Renal cortical epithelial cell (primary cell): ENCODE results near the gene VAC14. TPM values are rescaled to one million over a fixed set of nuclear protein-coding genes. Genes with fewer than 3 reads are reported as not detected.

Experiments used
- DNase-seq: peaks from one replicate; pipeline ENCODE4 v3.0.0-alpha.2; 2011; ENCODE audit warnings: low read depth
- total RNA-seq: library from RNA; depleted of rRNA; stranded (reverse); fragments of >200 nt; gene quantifications from 2 replicates; pipeline ENCODE4 v1.2.3, GENCODE V29; 2014

The VAC14 gene
- total RNA-seq, 1 donor from 2014 or later: 30.3 TPM

DNA sequence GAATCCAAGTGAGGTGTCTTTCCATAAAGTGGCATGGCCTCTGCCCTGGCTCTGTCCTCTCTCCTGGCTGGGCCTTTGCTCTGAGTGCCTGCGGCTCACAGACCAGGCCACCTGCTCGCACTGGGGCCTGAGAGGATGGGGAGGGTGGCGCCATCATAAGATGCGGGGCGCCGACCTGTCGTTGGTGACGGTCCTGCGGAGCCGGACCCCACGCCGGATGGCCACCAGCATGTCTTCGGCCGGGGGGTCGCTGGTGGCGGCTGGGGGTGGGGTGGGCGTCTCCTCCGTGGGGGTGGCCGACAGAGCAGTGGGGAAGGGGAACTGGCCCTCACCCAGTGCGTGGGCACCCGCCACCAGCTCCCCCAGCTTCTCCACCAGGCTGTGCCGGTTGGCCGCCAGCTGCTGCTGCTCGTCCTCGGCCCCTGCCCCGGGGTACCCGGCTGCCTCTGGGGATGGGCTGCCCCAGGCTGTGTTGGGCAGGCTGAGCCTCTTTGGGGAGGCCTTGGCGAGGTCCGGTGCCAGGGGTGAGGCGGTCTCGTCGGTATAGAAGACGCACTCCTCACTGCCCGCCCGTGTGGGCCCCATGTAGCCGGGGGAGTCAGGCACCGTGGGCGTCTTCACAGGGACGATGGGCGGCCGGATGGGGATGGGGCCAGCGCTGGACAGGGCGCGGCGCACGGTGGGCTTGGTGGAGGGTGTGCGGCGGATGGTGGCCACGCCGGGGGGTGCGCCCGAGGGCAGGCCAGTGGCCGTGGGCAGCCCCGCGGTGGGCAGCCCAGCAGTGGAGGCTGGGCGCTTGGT lies 137.2 kb downstream of the VAC14 start:
- no peak for DNase-seq

GRCh38 chr16:70662991-70663523 lies 137.9 kb downstream of the VAC14 start:
- no peak for DNase-seq

DNA sequence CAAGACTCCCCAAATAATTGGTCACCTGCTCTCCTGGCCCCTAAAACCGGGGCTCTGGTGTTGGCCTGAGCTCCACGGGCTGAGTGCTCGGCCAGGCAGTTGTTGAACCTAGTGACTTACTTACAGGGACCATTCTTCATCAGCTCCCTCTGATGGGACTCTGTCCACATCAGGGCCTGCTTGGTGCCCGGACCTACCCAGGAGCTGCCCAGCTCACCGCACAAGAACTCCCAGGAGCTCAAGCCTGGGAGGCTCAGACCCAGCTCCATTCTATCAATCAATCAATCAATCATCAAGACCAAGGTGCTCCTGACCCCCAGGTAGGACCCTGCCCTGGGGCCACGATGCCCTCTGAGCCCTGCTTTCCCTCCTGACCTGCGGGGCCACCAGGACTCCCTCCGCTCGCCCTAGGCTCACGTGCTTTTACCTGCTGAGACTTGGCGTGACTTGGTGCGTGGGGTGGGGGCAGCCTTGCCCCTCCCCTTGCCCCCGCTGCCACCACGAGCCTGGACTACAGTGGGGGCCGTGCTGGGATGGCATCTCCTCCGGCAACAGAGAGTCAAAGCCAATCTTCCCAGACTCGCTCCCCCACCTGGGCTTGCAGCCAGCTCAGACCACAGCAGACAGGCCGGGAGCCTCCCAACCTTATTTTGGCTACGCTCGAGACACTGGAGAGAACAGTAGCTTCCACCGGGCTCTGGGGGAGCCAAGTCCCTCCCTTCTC lies 138.9 kb downstream of the VAC14 start:
- no peak for DNase-seq

- no peak for DNase-seq
Observed at GRCh38 chr16:70661534-70661917, 139.4 kb downstream of the VAC14 start.

GRCh38 chr16:70660672-70661350 lies 140.1 kb downstream of the VAC14 start:
- DNase-seq: no peak

GRCh38 chr16:70659953-70660671 lies 140.8 kb downstream of the VAC14 start:
- DNase-seq: no peak

- no peak for DNase-seq
Observed at GRCh38 chr16:70659546-70659945, 141.4 kb downstream of the VAC14 start.

DNA sequence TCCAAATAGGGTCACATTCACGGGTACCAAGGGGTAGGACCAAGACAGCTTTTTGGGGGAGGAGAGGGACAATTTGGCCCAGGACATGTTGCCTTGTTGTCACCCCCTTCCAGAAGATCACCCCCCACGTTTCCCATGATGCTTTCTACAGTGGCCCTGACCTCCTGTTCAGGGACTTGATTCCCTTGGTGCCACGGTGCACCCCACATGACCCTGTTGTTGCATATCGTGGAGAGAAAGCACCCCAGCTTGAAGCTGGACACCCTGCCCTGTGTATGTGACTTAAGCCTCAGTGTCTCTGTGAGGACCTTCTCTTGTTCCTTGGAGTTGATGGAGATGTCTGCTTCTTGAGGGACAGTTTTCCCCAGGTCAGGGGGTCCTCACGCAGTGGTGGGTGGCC lies 142.0 kb downstream of the VAC14 start:
- no peak for DNase-seq

DNA sequence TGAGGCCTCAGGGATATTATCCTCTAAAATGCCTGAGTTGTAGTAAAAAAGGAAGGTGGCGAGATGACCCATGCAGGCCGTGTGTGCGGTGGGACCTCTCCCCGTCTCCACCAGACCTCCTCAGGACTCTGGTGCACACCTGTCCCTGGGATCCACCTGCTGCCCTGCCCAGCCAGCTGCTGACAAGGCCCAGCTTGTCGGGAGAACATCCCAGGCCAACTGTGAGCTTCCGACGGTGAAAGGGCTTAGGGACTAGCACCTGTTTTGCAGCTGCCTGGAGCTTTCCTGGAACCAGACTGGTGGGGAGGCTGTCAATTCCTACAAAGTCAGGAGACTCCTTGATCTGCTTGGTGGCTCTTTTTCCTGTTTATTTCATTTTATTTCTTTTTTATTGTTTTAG lies 143.0 kb downstream of the VAC14 start:
- DNase-seq: no peak

DNA sequence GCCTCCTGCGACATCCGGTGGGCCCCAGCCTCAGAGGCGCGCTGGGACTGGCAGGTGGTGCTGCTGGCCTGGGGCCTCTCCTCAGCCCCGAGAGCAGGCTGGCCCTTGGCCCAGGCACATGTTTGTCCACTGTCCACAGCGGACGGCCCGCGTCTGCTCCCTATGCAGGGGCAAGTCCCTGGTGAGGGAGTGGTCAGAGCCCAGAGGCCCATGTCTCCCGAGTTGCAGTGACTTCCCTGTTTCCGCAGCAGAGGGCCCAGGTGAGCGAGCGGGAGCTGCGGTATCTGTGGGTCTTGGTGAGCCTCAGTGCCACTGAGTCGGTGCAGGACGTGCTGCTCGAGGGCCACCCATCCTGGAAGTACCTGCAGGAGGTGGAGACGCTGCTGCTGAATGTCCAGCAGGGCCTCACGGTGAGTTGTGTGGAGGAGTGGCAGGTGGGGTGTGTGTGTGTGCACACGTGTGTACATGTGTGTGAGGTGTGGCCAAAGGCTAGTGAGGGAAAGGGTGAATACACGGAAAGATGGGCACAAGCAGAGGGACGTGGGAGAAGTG lies 144.2 kb downstream of the VAC14 start:
- no peak for DNase-seq

DNA sequence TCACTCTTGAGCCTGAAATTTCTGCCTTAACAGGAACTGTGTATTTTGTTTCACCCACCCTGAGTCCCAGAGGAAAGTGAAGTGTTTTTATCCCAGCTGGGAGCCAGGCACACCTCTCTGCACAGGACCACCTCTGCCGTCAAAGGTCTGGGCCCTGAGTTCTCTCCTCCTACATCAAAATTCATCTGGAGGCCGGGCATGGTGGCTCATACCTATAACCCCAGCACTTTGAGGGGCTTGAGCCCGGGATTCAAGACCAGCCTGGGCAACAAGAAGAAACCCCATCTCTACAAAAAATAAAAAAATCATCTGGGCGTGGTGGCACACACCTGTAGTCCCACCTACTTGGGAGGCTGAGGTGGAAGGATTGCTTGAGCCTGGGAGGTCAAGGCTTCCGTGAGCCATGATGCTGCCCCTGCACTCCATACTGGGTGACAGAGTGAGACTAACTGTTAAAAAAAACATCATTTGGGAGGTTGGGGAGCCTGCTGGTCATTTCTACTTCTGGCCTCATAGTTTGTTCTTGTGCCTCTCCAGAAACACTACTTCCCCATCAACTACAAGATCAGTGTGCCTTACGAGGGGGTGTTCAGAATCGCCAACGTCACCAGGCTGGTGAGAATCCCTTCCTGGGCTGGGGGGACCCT lies 144.8 kb downstream of the VAC14 start:
- DNase-seq: no peak

DNA sequence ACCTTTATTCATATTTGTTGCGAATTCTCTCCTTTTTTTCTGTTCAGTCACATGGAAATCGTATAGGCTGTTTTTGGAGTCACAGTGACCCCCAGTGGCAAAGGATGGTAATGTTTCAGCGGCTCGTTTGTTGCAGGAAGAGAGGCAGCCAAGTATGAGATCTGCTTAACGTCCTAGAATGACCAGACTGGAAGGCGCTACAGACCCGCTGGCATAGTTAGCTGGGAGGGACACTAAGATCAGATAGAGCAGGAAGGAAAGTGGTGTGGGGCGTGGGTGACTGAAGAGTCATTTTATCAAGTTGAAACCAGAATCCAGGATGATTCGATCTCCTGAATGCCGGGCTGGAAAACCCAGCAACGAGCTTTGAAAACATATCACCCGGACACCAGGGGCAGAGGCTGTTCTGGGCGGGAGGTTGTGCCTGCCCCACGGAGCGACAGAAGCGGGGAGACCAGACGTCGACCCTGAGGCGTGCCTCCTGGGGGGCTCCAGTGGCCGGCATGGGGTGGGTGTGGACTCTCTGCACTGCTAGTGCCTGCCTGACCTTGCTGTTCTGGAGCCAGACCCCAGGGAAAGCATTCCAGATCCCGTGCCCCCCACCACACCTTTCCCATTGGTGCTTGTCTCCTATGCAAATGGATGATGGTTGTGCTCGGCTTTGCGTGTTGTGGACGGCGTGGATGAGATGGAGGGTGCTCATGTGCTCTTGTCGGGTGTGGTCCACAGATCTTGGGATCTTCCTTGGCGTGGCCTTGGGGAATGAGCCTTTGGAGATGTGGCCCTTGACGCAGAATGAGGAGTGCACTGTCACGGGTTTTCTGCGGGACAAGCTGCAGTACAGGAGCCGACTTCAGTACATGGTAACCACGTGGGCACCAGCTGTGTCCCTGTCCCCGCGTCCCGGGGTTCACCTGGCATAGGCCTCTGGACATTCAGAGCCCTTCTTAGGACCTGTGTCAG lies 146.9 kb downstream of the VAC14 start:
- DNase-seq: peak; percentile 77

DNA sequence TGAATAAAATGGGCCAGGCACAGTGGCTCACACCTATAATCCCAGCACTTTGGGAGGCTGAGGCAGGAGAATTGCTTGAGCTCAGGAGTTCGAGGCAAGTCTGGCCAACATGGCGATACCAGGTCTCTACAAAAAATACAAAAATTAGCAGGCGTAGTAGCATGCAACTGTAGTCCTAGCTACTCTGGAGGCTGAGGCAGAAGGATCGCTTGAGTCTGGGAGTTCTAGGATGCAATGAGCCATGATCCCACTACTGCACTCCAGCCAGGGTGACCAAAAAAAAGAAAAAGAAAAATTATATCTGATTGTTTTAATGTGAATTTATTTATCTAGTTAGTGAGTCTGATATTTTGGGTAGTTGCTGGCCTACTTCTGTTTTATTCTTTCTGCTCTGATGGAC lies 147.6 kb downstream of the VAC14 start:
- no peak for DNase-seq

DNA sequence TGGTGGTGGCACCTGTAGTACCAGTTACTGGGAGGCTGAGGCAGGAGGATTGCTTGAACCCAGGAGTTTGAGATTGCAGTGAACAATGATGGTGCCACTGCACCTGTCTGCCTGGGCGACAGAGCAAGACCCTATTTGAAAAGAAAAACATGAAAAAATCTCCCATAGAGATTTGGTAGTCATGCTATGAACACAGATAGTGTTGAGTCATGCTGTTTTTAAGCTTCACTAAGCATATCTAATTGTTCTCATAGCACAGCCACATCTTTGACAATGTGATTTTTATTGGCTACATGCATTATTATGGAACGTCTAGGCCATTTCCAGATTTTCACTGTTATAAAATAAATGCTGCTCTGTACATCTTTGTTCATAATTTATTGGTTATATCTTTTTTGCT lies 148.6 kb downstream of the VAC14 start:
- peak; percentile 76 for DNase-seq

GRCh38 chr16:70651524-70651923 lies 149.4 kb downstream of the VAC14 start:
- DNase-seq: no peak

DNA sequence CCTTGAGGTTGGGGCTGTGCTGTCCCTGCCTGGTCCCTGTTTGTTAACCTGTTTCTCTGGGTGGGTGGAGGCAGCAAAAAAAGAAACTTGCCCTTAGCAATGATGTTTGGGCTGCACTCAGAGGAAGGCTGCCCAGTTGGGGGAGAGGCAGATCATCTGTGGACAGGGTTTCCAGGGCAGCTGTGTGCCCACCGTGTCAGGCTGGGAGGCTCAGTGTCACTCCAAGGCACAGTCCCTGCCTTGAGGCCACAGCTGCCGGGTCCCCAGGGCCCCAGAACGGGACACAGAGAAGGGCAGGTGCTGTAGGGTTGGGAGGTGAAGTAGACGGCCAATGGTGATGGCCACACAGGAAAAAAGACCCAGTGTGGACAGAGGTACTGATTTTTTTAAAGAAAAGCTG lies 150.7 kb downstream of the VAC14 start:
- no peak for DNase-seq

GRCh38 chr16:70649300-70649699 lies 151.7 kb downstream of the VAC14 start:
- no peak for DNase-seq

GRCh38 chr16:70648606-70649005 lies 152.4 kb downstream of the VAC14 start:
- no peak for DNase-seq

DNA sequence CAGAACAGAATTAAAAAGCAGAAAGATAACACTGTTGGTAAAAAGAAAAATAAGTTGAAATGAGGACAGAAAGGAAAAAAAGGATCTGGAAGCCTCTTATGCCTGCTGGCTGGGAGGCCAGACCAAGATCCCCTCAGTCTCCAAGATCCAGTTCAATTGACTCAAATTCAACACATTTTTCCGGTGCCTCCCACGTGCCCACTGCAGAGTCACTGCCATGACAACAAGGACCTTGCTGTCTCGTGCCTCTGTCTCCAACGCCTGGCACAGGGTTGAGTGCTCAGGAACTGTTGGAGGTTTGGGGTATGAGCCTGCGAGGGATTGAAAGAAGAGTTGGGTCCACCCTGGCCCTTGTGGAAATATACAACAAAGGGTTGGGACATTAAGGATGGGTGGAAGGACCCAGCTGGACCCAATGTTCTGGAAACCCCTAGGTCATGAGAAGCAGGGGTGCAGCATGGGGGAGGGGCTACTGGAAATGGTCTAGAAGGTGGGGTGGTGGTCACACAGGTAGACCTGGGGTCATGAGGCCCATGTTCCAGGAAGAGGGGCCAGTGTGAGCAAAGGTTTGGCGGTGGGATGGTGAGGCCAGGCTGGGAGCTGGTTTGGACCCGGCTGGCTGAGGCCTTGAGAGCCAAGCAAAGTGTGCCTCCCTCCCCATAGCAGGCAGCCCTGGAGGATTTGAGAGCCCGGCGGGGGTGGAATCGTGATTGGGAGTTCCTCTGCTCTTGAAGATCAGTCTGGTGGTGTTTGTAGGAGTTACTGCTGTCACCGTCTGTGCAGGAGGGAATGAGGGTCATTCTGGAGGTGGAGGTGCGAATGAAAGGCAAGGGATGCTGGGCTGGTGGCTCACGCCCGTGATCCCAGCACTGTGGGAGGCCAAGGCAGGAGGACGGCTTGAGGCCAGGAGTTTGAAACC lies 153.3 kb downstream of the VAC14 start:
- no peak for DNase-seq
